ENCODE measurements around the gene HAUS5.

GRCh38 chr19:35566738-35567137, 45.8 kb upstream of the HAUS5 start:
- no peak for TF ChIP-seq CTCF (IDR thresholded peaks at IDR 0.05 in 8 of 11, conservative IDR thresholded peaks at IDR 0.05 in 3 of 11)
- TF ChIP-seq POLR2AphosphoS5 (IDR thresholded peaks at IDR 0.05) = no peak
- no peak for TF ChIP-seq POLR2A (IDR thresholded peaks at IDR 0.05)
